Occipital lobe (tissue), 2 donors: ENCODE results near the gene IRF8. TPM values are rescaled to one million over a fixed set of nuclear protein-coding genes. Genes with fewer than 3 reads are reported as not detected.
"Not testable (repeated sequence)": the region's sequence is repeated elsewhere in the genome, so short reads cannot be mapped to it uniquely, and the experiment has no call there.

Source experiments
- DNase-seq: peaks from one replicate; lab custom pipeline; 2025; lab: John Stamatoyannopoulos, UW
- total RNA-seq: library from RNA; depleted of rRNA; stranded (reverse); fragments of >200 nt; gene quantifications from one replicate; pipeline ENCODE4 v1.2.3, GENCODE V29; 2014

IRF8 gene, protein sequence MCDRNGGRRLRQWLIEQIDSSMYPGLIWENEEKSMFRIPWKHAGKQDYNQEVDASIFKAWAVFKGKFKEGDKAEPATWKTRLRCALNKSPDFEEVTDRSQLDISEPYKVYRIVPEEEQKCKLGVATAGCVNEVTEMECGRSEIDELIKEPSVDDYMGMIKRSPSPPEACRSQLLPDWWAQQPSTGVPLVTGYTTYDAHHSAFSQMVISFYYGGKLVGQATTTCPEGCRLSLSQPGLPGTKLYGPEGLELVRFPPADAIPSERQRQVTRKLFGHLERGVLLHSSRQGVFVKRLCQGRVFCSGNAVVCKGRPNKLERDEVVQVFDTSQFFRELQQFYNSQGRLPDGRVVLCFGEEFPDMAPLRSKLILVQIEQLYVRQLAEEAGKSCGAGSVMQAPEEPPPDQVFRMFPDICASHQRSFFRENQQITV
- 9.8 TPM for total RNA-seq

DNA sequence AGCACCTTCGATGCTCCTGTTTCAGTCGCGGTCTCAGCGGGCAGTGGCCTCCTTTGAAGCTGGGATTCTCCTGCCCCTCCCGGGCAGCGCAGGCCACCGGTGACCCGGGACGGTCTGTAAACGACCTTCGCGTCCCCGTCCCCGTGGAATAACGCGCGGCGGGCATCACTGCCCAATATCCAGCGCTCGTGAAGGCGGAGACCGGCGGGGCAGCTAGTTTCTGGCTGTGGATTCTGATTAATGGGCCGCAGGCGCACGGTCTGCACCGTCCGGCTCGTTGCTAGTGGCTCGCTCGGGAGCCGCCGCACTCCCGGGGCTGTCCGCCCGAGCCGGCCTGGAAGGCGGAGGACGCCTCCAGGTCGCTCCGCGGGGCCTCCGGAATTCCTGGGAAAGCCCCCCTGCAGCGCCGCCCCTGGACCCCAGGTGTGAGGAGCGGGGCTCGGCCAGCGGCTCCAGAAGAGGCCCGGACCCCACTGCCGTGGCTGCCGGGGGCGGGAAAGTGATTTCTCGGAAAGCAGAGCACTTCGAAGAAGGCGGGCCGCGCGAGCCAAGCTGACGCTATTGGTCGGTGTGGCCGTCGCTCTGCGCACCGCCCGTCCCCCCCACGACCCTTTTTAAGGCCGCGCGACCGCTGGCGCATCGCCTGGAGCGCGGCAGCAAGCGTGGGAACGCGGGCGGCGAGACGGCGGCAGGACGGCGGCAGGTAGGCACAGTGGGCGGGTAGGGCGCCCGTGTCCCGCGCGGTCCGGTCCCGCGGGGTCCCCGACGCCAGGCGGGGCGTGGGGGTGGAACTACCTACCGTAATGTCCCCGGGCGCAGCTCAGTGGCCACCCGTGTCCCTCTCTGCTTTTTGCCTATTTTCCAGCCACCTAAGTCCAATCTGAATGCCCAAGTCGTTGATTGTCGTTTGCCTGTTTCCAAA, at the start of gene IRF8:
Gene IRF8, plus strand, starts transcription at position 642 of the 922 bp plus-strand sequence. CDS start 3,854 bp downstream, outside the sequence.
- DNase-seq = no peak

DNA sequence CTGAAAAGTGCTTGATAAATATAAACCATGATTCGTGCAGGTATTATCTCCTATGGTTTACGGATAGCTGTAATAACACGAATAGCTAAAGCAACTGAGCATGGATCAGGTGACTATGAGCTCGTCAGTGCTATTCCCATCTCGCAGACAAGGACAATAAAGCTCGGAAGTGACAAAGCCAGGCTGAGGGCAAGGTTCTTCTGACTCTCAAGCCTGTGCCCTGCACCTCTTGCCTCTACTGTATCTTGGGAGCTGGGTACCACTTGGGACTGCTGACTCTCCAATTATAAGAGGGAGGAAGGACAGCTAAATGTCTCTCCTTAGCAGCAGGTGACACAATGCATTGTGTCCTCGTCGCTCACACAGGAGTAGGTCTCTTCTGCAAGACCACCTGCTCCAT, 49.6 kb upstream of the IRF8 start:
- DNase-seq = no peak

DNA sequence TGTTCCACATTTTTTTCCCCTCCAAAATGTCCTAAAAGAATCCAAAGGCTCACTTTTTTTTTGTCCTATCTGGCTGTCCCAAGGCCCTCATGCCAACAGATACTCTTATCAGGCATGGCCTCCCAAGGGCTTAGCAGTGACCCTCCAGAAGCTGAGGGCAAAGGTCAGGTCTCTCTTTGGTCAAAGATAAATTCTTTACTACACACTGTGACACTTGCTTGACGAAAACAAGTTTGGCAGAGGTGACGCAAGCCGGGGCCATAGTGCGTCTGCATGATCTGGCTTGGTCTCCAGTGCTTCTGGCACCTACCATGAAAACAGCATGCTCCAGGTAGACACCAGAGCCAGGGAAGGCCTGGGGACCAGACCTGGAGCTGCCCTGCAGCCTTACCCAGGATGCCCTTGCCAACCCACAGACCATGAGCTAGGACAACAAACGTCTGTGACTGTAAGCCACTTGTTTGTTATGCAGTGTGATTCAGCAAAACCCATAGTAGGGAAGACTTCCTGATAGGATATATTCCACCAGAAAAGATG, 48.5 kb upstream of the IRF8 start:
- no peak for DNase-seq

DNA sequence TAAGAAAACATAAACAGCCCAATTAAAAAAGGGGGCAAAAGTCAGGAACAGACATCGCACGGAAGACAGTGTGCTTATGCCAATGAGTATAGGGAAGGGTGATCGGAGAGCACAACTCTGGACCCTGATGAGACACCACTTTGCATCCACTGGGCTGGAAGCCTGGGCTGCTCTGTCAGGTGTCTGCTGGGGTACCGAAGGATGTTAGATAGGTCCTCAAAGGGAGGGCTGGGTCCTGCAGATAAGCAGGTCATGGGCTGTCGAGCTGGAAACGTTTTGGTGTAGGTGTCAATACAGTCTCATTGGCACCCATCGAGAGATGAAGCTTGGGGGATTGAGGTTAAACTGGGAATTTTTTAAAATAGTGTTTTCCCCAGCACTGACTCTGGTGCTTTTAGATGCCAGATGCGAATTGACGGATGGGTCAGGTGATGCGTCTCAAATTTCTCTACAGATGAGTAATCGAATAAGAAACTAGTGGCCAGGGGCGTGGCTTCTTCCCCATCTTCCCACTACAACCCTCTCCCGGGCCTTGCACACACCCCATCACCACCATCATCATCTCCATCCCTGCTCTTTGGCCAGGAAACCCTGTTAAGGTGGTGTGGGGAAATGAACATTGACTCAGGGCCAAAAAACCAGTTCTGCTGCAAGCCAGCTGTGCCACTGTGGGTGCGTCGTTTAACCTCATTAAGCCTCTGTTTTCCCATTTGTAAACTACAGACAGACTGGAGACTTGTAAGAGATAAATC, 47.8 kb upstream of the IRF8 start:
- DNase-seq = no peak

DNA sequence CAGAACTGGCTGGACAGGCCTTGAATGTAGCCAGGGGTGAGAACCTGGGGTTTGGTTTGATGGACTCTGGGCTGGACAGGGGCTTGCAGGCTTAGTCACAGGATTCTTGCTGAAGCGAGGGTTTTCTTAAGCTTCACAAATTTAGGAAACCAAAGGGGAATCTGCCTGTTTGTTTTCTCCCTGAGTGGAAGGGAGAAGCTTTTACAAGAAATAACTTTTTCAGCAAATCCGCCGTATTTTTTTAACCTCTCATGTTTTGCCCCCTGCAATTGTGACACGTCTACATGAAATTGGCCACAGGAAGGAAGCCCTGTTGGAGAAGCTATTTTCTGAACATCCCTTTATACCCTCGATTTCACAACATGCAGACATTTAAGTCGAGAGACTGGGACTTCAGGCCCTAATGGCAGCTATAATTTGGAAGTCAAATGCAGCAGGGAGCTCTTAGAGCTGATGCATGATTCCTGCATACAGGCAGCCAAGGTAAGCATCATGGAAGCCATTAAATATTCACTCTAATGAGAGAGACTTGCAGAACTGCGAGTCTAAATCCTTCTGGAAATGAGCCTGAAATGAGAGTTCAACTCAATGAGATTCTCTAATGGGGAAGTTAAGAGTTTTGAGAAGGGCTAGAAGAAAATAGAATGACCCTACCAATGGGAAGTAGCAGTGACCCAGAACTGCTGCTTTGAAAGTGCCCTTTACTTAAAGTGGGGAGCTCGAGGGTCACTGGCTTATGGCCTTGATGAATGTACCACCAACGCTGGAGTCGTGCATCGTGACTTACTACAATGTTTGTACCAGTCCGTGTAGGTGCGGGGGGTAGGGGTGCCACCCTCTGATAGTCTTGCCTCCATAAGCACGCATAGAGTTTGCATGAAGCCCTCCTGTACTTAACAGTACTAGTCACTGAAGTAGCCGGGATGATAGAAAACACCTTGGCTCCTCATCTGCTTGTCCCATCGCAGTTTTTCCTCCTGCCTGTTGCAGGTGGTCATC, 45.1 kb upstream of the IRF8 start:
- no peak for DNase-seq

DNA sequence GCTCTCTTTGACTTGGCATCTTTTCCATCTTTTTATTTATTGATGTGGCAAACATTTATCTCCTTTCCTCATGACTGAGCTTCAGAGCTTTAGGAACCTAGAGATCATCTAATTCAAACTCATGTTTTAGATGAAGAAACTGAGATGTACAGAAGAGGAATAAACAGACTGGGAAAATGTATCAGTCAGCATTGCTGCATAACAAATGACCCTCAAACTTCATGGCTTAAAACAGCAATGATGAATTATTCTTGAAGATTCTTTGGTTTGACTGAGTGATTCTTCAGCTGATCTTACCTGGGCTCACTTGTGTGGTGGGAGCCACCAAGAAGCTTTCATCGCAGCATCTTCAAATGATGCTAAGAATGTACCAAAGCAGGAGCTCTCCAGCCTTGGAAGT, 44.0 kb upstream of the IRF8 start:
- DNase-seq = no peak

DNA sequence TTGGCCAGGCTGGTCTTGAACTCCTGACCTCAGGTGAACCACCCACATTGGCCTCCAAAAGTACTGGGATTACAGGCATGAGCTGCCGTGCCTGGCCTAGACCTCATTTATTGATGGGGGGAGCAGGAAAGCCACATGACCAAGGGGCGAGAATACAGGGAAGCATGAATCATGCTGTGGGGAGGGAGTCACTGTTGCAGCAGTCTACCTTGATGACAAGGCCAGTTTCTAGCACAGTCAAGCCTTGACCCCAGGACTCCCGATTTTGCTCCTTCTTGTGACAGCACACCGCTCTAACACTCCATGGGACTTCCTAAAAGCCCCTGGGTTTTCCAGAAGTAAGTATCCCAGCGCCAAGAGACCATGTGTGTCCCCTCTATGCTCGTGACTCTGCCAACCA, 42.9 kb upstream of the IRF8 start:
- no peak for DNase-seq

DNA sequence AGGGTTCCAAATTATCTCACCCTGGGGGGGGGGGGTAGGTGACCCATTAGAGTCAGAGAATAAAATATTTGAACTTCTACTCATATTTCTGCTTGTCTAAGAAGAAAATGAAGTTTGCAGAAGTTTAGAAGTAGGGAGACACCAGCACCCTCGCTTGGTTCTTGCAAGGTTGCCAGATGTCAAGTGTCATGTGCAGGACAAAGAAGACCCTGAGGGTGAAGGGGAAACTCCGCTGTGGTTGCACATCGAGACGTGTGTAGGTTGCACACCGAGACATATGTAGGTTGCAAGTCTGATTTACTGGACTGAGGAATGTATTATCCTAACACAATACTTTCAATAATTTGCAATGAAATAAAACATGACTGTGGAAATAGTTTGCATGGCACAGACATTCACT, 42.4 kb upstream of the IRF8 start:
- no peak for DNase-seq

DNA sequence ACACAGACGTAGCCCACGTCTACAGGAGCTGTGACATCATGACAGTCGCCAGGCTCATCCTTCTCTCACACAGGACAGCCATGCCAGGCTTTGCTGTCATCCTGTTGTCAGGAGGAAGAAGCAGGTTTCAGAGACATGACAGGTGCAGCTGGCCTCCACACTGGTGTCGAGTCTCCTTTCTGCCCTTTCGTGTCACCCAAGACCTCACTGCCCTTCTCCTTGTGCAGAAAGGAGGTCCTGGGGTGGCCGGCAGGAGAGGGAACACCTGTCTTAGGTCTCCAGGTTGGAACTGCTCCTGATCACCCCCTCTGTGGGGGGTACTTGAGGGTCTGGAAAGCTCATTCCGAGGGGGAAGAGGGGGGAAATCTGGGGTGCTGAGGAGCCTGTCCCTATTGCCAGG, 41.6 kb upstream of the IRF8 start:
- DNase-seq = no peak

DNA sequence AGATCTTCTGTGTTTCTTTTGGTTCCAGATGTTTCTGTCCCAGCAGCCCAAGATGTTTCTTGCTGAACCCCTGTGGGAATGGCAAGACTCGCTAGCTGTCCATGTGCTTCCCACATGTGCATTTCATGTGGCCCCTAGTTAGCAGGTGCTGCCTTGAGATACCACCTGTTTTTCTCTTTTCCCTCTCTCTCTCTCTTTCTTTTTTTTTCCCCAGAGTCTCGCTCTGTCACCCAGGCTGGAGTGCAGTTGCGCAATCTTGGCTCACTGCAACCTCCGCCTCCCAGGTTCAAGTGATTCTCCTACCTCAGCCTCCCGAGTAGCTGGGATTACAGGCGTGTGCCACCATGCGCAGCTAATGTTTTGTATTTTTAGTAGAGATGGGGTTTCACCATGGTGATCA, 40.4 kb upstream of the IRF8 start:
- DNase-seq = not testable (repeated sequence)

DNA sequence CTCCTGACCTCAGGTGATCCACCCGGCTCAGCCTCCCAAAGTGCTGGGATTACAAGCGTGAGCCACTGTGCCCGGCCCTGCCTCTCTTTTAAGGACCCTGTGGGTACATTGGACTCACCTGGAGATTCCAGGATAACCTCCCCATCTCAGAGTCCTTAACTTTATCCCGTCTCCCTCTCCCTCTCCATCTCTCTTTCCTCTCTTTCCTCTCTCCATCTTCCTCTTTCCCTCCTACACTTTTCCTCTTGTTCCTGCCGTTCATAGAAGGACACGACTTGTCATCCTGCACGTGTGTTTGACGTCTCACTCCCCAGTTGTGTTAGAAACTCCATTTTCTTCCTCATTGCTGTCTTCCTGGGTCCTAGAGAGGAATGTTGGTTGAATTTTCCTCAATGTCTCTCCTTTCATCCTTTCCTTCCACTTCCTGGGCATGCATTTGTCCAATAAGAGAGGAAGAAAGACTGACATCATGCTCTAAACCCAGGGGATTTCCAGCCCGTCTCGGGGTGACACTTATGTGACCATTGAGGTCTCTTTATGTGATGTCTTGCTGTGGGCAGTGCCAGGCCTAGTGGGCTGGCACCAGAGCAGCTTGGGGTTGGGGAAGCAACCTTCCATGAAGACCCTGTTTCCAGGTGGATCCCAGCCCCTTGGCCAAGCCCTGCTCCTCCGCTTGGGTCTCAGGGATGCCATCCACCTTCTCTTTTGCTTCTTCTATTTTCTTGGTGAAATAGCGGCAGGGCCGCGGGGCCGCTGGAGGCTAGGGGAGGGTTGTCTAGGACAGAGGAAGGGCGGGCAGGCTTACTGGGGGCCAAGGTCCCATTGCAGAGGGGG, 39.8 kb upstream of the IRF8 start:
- DNase-seq = no peak

DNA sequence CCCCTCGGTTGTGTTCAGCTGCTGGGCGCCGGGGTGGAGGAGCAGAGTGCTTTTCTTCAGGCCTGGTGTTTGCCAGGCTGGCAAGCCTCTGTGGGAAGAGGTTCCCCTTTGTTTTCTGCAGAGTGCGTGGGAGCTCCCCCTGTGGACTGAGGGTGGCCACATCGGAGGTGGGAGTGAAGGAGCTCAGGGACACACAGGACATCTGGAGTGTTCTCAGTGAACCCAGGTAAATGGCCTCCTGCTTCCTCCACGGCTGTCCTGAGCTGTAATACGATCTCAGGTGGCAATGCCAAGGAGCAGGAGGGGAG, 39.2 kb upstream of the IRF8 start:
- no peak for DNase-seq

DNA sequence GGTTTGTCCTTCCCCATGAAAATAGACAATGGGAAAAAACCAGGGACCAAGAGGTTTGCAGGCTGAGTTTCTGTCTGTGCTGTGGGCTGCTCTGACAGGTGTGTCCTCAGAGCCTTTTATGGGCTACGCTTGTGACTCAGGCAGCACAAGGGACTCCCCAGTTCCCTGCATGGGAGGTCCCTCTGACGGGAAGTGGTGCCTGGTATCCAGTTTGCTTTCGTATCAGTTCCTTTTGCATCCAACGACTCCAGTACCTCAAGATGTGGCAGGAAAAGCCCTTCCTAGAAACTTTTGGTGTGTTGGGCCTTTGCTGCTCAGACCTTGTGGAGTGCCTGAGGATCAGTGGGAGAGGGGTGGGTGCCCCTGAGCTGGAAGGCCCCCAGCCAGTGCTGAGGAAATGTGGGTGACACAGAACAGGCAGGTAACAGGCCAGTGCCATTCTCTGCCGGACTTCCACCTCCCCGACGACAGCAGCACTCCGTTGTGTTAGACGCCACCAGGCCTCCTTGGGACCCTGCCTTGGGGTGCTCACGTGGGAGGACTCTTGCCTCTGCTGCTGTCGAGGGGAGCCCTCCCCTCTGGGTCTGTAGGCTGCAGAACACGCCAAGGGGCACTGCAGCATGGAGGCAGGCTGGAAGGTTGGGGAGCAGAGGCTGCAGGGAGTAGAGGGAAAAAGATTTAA, 38.4 kb upstream of the IRF8 start:
- DNase-seq = no peak

DNA sequence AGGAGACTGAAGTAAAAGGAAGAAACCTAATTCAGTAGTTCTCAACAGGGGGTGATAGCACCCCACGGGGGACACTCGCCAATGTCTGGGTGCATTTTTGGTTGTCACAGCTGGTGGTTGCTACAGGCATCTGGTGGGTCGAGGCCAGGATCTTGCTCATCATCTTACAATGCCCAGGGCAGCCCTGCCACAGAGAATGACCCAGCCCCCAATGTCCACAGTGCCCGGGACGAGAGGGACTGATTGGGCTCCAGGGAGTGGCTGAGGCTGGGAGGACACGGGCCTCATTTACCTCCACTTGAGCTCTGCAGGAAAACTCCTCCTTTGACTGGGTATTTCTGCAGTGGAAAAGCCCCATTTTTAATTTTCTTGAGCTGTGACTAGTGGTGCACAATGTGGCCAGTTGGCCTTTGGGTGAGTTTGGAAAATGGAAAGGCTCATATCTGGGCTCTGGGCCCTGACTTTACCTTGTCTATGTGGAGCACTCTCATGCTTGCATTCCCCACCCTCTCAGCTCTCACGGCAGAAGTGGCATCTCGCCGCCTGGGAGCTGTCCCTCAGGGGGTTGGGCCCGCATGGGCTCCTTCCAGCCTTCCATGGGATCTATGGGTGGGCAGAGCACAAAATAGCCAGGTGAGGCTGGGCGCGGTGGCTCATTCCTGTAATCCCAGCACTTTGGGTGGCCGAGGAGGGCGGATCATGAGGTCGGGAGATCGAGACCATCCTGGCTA, 37.7 kb upstream of the IRF8 start:
- DNase-seq = no peak

DNA sequence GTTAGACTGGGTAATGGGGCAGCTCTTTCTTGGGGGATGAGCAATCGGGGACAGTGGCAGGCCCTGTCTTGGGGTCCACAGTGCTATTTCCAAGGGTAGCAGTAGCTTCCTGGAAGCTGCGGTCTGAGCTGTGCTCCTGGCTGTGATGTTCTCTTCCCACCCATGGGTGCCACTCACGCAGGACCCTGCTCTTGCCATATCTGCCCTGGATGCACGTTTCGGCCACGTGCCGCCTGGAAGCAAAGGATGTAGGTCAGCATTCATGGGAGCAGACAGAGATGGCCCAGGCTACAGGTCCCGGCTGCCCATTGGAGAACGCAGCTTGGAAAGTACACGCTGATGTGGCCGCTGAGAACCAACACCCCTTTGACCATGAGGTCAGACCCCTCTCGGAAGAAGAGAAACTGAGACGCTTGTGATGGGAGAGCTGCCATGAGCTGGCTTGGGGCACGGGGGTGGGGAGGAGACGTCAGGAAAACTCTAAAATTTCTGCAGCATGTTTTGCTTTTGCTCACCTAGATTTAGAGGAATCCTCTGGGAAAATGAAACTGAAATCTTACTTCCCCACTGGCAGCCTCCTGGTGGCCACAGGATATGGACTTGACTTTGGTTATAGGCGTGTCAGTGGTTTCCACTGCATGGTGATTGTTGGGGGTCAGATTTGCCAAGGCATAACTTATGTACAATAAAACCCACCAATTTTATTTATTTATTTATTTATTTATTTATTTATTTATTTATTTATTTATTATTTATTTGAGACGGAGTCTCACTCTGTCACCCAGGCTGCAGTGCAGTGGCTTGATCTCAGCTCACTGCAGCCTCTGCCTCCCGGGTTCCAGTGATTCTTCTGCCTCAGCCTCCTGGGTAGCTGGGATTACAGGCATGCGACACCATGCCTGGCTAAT, 36.2 kb upstream of the IRF8 start:
- no peak for DNase-seq

DNA sequence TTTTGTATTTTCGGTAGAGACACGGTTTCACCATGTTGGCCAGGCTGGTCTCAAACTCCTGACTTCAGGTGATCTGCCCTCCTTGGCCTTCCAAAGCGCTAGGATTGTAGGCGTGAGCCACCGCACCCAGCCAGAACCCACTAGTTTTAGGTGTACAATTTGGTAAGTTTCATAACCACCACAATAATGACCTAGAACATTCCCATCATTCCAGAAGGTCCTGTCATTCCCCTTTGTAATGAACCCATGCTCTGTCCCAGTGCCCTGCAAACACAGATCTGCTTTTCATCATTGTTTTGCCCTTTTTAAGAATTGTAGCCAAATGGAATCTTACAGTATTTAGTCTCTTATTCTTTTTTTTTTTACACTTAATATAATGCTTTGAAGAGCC, 35.6 kb upstream of the IRF8 start:
- no peak for DNase-seq

DNA sequence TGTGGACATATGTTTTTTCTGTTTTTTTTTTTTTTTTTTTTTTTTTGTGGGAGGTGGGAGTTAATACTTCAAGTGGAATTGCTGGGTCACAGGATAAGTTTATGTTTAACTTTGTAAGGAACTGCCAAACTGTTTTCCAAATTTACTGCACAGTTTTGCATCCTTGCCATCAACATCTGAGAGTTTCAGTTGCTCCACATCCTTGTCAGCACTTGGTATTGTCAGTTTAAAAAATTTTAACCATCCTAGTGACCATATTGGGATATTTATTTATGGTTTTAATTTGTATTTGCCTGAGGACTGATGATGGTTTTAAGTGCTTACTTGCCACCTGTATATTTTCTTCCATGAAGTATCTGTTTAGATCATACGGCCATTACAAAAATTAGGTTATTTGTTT, 34.0 kb upstream of the IRF8 start:
- no peak for DNase-seq
